Stimulated activated naive CD8-positive, alpha-beta T cell treated with anti-CD3 and anti-CD28 coated beads, Interleukin-15, Interleukin-2, amounts not matched to agents 100 U/mL and 50 U/mL, for 24 hours (primary cell): ENCODE measurements around the gene TIGD3.

Experiments
- ATAC-seq: fragments of 150-1000 bp; cut with Tn5 transposase; one replicate; pipeline ENCODE4 v1.10.0; 2021
- DNase-seq: peaks from one replicate; pipeline ENCODE4 v3.0.0; 2021

Gene TIGD3

GRCh38 chr11:65390099-65390941 lies 35.8 kb downstream of the TIGD3 start:
- DNase-seq (no peak), ATAC-seq (no peak)

GRCh38 chr11:65390996-65391395 lies 36.4 kb downstream of the TIGD3 start:
- no peak for DNase-seq
- ATAC-seq = no peak

- no peak for DNase-seq
These were observed 37.8 kb downstream of the TIGD3 start for GRCh38 chr11:65392186-65392829.

GRCh38 chr11:65392899-65393298 lies 38.3 kb downstream of the TIGD3 start:
- no peak for DNase-seq
- no peak for ATAC-seq

More at GRCh38 chr11:65392186-65392829, 37.8 kb downstream of the TIGD3 start:
- ATAC-seq = no peak

- no peak for DNase-seq
- ATAC-seq = no peak
These were observed 39.0 kb downstream of the TIGD3 start for GRCh38 chr11:65393513-65394079.

- ATAC-seq (no peak), DNase-seq (no peak)
These were observed 39.6 kb downstream of the TIGD3 start for GRCh38 chr11:65394125-65394536.

- DNase-seq (no peak), ATAC-seq (no peak)
These were observed 41.5 kb downstream of the TIGD3 start for GRCh38 chr11:65395961-65396530.

- ATAC-seq (no peak), DNase-seq (no peak)
These were observed 42.5 kb downstream of the TIGD3 start for GRCh38 chr11:65396769-65397745.

- DNase-seq (no peak), ATAC-seq (no peak)
These were observed 43.9 kb downstream of the TIGD3 start for GRCh38 chr11:65398362-65398910.

- ATAC-seq (no peak), DNase-seq (no peak)
These were observed 44.7 kb downstream of the TIGD3 start for GRCh38 chr11:65399249-65399648.

- no peak for DNase-seq
- ATAC-seq = no peak
These were observed 45.3 kb downstream of the TIGD3 start for GRCh38 chr11:65399845-65400244.

- no peak for ATAC-seq
- no peak for DNase-seq
These were observed 45.9 kb downstream of the TIGD3 start for GRCh38 chr11:65400307-65401072.

GRCh38 chr11:65401073-65401802 lies 46.7 kb downstream of the TIGD3 start:
- DNase-seq = no peak
- no peak for ATAC-seq

GRCh38 chr11:65401803-65402248 lies 47.3 kb downstream of the TIGD3 start:
- DNase-seq (no peak), ATAC-seq (no peak)

GRCh38 chr11:65402790-65403189 lies 48.2 kb downstream of the TIGD3 start:
- no peak for ATAC-seq
- no peak for DNase-seq

GRCh38 chr11:65403607-65404121 lies 49.1 kb downstream of the TIGD3 start:
- DNase-seq = no peak
- no peak for ATAC-seq

GRCh38 chr11:65404210-65404609 lies 49.7 kb downstream of the TIGD3 start:
- ATAC-seq = no peak

GRCh38 chr11:65404638-65405339 lies 50.2 kb downstream of the TIGD3 start:
- no peak for ATAC-seq

More at GRCh38 chr11:65404210-65404609, 49.7 kb downstream of the TIGD3 start:
- DNase-seq = no peak

More at GRCh38 chr11:65404638-65405339, 50.2 kb downstream of the TIGD3 start:
- DNase-seq = no peak
